H1 (cell line): ENCODE results near the gene HSF2. TPM values are rescaled to one million over a fixed set of nuclear protein-coding genes. Genes with fewer than 3 reads are reported as not detected.

Experiments used
- KDM1A ChIP-seq: fragments of 200-600, 300-600 bp; sonication (generic); IDR thresholded peaks from 2 replicates; pipeline ENCODE4 v1.7.1; 2016; ENCODE audit warnings: mild to moderate bottlenecking, low read length, borderline replicate concordance
- SP2 ChIP-seq: IDR thresholded peaks from 2 replicates; pipeline ENCODE4 v1.6.1; 2012; ENCODE audit warnings: mild to moderate bottlenecking, low read length, inconsistent platforms
- SUZ12 ChIP-seq: fragments of 200-600 bp; sonication (generic); IDR thresholded peaks from 2 replicates; pipeline ENCODE4 v1.6.1; 2012; ENCODE audit warnings: mild to moderate bottlenecking, inconsistent platforms, low read length, moderate library complexity, mixed read lengths
- TAF7 ChIP-seq: optimal IDR thresholded peaks from 2 replicates; pipeline ENCODE3; 2011; ENCODE audit warnings: low read depth, mild to moderate bottlenecking, inconsistent platforms, low read length, moderate library complexity, borderline replicate concordance
- polyA plus RNA-seq, 7 experiments: library from polyadenylated mRNA; depleted of rRNA in 3 of 7; stranded (reverse) in 5 of 7; unstranded in 2 of 7; fragments of >200 nt in 5 of 7; fragments of 200-250 nt in 2 of 7; gene quantifications; 1 replicate in 5 of 7; 2 replicates in 1 of 7; 4 replicates in 1 of 7; pipeline versions ENCODE4 v1.2.1 to v1.2.3, GENCODE V29; 2011 to 2013; ENCODE audit warnings: missing spikeins in 2 of 7, mixed read lengths in 2 of 7
- total RNA-seq: library from RNA; stranded (reverse); fragmentation: NEBNext Ultra II Directional; extraction: Animal tissue kit (Norgen Biotek cat#: 25700); gene quantifications from 2 replicates; pipeline ENCODE4 v1.2.1, GENCODE V29; 2021
- TF ChIP-seq, protein P1 (sequence below), 3 experiments: IDR thresholded peaks; 1 replicate in 2 of 3; 2 replicates in 1 of 3; pipeline versions ENCODE4 v1.5.1 to v1.6.1; 2011; ENCODE audit warnings: low read length in 3 of 3, mild to moderate bottlenecking in 3 of 3, inconsistent platforms in 2 of 3, low read depth in 1 of 3, moderate library complexity in 1 of 3; ENCODE audit not compliant: insufficient read depth in 1 of 3; ENCODE audit errors: control extremely low read depth in 1 of 3

Gene HSF2
- total and polyA plus RNA-seq, 2 of the 8 experiments (the other 6 are each of a cell fraction or from before 2014, with no cell fraction given): 16.3 to 18.3 TPM

DNA sequence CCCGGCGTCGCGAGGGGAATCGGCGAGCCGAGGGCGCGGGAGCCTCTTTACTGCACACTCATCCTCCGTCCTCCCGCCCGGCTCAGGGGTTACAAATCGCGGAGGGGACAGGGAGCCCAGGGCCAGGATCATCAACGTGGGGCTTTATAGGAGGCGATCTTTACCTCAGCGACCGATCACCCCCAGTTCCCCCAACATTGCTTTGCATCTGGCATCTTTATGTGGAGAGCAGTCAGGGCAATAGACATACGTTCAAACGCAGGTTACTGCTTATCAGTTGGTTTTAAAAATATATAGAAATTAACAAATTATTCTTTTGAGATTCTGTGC lies 634 bp downstream of the HSF2 start (continued):
- TF ChIP-seq KDM1A: no peak
- no peak for TF ChIP-seq SP2
- TF ChIP-seq SUZ12: no peak
- TF ChIP-seq, protein P1, sequence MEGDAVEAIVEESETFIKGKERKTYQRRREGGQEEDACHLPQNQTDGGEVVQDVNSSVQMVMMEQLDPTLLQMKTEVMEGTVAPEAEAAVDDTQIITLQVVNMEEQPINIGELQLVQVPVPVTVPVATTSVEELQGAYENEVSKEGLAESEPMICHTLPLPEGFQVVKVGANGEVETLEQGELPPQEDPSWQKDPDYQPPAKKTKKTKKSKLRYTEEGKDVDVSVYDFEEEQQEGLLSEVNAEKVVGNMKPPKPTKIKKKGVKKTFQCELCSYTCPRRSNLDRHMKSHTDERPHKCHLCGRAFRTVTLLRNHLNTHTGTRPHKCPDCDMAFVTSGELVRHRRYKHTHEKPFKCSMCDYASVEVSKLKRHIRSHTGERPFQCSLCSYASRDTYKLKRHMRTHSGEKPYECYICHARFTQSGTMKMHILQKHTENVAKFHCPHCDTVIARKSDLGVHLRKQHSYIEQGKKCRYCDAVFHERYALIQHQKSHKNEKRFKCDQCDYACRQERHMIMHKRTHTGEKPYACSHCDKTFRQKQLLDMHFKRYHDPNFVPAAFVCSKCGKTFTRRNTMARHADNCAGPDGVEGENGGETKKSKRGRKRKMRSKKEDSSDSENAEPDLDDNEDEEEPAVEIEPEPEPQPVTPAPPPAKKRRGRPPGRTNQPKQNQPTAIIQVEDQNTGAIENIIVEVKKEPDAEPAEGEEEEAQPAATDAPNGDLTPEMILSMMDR (IDR thresholded peaks at IDR 0.05; ENCODE audit: control extremely low read depth in 1 of 3, insufficient read depth in 1 of 3, low read depth in 1 of 3, low read length in 3 of 3): no peak
- no peak for TF ChIP-seq TAF7
